ENCODE data around the gene COL18A1. TPM values are rescaled to one million over a fixed set of nuclear protein-coding genes. Genes with fewer than 3 reads are reported as not detected.

Gene COL18A1
- polyA plus RNA-seq, 1 of the 3 experiments (the other 2 are of a cell fraction): 118 TPM

DNA sequence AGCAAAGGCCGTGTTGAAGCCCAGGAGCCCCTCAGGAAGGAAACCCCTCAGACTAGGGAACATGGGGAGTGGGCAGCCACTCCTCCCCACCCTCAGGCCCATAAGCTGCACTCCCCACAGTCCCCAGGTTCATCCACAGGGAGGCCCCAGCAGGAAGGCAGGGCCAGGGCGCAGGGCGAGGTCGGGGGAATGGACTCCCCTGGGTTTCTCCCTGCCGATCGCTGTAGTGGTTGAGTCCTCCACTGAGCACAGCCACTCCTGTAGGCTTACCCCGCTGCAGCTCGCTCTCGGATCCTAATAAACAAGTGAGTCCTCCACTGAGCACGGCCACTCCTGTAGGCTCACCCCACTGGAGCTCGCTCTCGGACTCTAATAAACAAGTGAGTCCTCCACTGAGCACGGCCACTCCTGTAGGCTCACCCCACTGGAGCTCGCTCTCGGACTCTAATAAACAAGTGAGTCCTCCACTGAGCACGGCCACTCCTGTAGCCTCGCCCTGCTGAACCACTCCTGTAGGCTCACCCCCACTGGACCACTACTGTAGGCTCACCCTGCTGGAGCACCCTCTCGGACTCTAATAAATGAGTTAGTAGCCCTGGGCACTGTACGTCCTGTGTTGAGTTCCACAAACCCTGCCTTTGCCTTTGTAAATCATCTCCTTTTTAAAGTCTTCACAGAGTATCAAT lies 16.2 kb upstream of the COL18A1 start (continued):
- TF ChIP-seq REST (IDR thresholded peaks at IDR 0.05; ENCODE audit: low read depth, low read length): no peak
- TF ChIP-seq, protein P1, sequence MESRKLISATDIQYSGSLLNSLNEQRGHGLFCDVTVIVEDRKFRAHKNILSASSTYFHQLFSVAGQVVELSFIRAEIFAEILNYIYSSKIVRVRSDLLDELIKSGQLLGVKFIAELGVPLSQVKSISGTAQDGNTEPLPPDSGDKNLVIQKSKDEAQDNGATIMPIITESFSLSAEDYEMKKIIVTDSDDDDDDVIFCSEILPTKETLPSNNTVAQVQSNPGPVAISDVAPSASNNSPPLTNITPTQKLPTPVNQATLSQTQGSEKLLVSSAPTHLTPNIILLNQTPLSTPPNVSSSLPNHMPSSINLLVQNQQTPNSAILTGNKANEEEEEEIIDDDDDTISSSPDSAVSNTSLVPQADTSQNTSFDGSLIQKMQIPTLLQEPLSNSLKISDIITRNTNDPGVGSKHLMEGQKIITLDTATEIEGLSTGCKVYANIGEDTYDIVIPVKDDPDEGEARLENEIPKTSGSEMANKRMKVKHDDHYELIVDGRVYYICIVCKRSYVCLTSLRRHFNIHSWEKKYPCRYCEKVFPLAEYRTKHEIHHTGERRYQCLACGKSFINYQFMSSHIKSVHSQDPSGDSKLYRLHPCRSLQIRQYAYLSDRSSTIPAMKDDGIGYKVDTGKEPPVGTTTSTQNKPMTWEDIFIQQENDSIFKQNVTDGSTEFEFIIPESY (IDR thresholded peaks at IDR 0.05; ENCODE audit: borderline replicate concordance, low read depth): no peak

- TF ChIP-seq POLR2AphosphoS5 (IDR thresholded peaks at IDR 0.05; ENCODE audit: low read depth, low read length): no peak
- no peak for TF ChIP-seq GATA2 (CRISPR knock-in tag; IDR thresholded peaks at IDR 0.05)
- TF ChIP-seq SMC3 (IDR thresholded peaks at IDR 0.05; ENCODE audit: low read depth, low read length): no peak
- no peak for TF ChIP-seq USF2 (IDR thresholded peaks at IDR 0.05; ENCODE audit: borderline replicate concordance, low read depth, low read length)
- Histone ChIP-seq H3K4me3 (ENCODE audit: low read depth in 2 of 2, low read length in 1 of 2) (no peak overlapping the region), H3K9me3 (no peaks in the 10 kb centered on the region), H3K27me3 (ENCODE audit: insufficient read depth) (no peaks in the 10 kb centered on the region), H3K27ac (ENCODE audit: low read depth in 2 of 2, low read length in 1 of 2) (no peak overlapping the region), H3K79me2 (ENCODE audit: insufficient read depth) (no peaks in the 10 kb centered on the region), H2AFZ (ENCODE audit: low read depth) (no peak overlapping the region), H3F3A (replicated peaks; ENCODE audit: insufficient read depth) (no peaks in the 10 kb centered on the region), H3K4me1 (ENCODE audit: control insufficient read depth in 1 of 2, insufficient read depth in 2 of 2, low read depth in 1 of 2, low read length in 1 of 2) (peaks cover 9 to 13% of the 10 kb centered on the region in 2 experiments; a peak in 2 of 4 replicates), H4K20me1 (ENCODE audit: insufficient read depth) (no peaks in the 10 kb centered on the region), H3K9ac (no peak overlapping the region), H3K4me2 (no peak overlapping the region), H3K9me2 (no peaks in the 10 kb centered on the region), H3K36me3 (replicated peaks in 1 of 2; ENCODE audit: control insufficient read depth in 1 of 2, insufficient read depth in 2 of 2, low read length in 1 of 2) (no peaks in the 10 kb centered on the region)
- ChIA-PET CTCF (interaction anchor here (0.8 to 0.9 kb wide), 2 partner anchors 82 to 140 kb away, joined by 3 read pairs; no protein-coding TSS in a partner anchor), POLR2A (no interaction called here)
- WGBS (ENCODE audit: low lambda C conversion rate): 94% methylated on average over 22 of the region's 28 CpGs
- no peak for DNase-seq
Measured at GRCh38 chr21:45390121-45390751, 14.7 kb upstream of the COL18A1 start.
